AG10803 (cell line): ENCODE measurements around the gene VWA8.

ENCODE experiments used
- DNase-seq: peaks from one replicate; pipeline ENCODE4 v3.0.0; 2010; ENCODE audit warnings: low read depth
- H3K4me3 ChIP-seq: 2 replicates; pipeline ENCODE4 v1.5.1; 2011; ENCODE audit warnings: mild to moderate bottlenecking, low read length, control low read depth
- TF ChIP-seq, protein P1 (sequence below): conservative IDR thresholded peaks from 2 replicates; pipeline ENCODE4 v1.5.1; 2011; ENCODE audit warnings: mild to moderate bottlenecking, low read length, control low read depth, inconsistent platforms

VWA8 gene

DNA sequence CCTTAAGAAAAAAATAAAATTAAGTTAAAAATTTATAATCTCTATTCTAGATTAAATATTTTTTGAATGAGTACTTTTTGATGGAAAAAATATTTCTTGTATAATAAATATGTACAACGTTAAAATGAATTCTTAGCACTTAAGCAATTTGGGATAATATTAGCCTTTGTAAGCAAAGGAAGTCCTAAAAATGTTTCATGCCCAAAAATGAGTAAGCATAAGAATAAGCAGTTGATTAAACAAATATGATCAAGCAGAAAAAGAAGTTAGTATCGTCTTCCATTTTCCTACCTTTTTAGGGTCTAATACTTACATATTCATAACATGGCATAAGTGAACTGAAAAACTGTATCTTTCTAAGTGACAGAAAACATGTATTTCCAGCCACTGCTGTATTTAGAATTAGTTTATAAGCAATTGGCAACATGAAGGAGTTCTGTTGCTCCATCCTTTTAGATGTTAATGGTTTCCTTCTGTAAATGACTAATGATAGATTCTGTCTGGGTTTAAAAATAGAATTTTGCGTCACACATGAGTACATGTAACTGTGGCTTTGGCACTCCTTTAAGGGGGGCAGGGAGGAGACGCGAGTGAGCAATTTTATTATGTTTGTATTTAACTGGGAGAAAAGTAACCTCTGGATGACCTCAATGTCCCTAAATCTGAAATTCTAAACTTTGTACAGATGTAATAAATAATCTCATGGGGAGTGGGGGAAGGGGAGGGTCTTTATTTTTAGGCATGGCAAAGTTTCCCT is 266.2 kb downstream of the VWA8 start:
- TF ChIP-seq, protein P1, sequence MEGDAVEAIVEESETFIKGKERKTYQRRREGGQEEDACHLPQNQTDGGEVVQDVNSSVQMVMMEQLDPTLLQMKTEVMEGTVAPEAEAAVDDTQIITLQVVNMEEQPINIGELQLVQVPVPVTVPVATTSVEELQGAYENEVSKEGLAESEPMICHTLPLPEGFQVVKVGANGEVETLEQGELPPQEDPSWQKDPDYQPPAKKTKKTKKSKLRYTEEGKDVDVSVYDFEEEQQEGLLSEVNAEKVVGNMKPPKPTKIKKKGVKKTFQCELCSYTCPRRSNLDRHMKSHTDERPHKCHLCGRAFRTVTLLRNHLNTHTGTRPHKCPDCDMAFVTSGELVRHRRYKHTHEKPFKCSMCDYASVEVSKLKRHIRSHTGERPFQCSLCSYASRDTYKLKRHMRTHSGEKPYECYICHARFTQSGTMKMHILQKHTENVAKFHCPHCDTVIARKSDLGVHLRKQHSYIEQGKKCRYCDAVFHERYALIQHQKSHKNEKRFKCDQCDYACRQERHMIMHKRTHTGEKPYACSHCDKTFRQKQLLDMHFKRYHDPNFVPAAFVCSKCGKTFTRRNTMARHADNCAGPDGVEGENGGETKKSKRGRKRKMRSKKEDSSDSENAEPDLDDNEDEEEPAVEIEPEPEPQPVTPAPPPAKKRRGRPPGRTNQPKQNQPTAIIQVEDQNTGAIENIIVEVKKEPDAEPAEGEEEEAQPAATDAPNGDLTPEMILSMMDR, result no peak
- H3K4me3 ChIP-seq, result no peak overlapping the region
- peak; percentile 95 for DNase-seq

DNA sequence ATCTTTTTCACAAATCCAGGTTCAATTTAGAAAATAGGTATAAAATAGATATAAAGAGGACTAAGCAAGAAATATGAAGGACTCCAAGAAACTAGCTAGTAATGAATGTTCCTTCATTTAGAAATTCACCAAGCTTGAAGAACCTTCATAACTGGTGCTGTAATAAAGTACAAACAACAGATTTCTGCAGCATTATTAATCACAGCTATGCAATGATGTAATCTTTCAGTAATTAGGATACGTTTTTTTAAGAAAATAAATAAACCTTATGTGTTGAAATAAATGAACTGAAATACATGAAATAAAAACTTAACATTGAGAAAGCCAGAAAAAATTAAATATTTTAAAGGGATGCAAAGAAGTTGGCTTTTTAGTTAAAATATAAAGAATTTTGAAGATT is 267.5 kb downstream of the VWA8 start:
- peak; percentile 37 for DNase-seq
- TF ChIP-seq, protein P1, result no peak
- H3K4me3 ChIP-seq, result no peak overlapping the region

DNA sequence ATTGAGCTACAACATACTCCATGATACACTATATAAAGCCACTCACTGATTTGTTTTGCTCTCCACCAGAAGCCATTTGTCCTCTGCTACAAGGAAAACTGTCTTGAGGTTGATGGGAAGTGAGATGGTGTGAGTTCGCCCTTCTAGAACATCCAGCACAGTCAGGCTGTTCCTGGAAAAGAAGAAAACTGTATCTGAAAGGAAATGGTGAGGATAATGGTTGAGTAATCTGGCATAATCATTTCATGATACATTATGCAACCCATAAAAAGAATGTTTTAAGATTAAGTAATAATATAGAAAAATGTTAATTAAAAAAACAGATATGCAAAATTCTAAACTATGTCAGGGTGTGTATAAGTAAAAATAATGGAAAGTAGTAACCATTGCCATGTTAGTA is 269.6 kb downstream of the VWA8 start:
- H3K4me3 ChIP-seq, result peak overlapping the region; percentile 4
- peak; percentile 64 for DNase-seq
- TF ChIP-seq, protein P1, result no peak

DNA sequence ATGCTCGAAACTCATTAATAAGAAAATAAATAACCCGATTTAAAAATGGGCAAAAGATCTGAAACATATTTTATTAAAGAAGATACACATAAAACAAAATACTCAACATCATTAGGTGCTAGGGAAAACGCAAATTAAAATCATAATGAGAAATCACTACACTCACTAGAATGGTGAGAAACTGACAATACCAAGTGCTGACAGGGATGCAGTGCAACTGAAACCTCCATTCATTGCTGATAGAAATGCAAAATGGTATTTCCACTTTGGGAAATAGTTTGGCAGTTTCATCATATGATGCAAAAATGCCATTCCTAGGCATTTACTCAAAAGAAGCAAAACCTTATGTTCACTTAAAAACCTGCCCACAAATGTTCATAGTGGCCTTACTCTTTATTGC is 278.1 kb downstream of the VWA8 start:
- H3K4me3 ChIP-seq, result no peak overlapping the region
- TF ChIP-seq, protein P1, result no peak
- DNase-seq, result peak; percentile 28

DNA sequence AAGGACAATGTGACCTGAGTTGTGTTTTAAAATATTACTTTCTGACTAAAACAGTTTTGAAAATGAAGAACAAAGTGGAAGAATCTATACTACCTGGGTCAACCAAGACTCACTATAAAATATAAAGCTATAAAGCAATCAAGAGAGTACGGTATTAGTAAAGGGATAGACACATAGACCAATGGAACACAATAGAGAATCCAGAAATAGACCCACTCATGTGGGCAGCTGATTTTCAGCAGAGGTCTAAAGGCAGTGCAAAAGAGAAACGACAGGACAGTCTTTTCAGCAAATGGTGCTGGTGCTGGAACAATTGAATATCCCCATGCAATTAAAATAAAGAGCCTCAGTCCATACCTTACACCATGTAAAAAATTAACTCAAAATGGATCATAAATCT is 278.9 kb downstream of the VWA8 start:
- TF ChIP-seq, protein P1, result no peak
- no peak overlapping the region for H3K4me3 ChIP-seq

DNA sequence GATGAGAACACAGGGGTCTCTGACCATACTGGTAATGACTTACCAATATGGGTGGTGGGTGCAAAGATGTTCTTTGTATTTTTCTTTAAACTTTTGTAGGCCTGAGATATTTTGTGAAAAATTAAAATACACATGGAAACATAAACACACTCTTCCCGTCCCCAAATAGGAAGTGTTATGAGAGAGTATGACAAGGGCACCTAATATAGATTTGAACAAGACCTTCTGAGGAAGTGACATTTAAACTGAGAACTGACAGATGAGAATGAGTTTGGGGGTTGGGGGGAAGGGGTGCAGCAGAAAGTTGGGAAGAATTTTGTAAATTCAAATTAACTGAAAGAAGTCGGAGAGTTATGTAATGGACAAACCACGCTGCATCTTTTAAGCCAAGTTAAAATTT is 279.3 kb downstream of the VWA8 start:
- TF ChIP-seq, protein P1, result no peak
- DNase-seq, result no peak
- no peak overlapping the region for H3K4me3 ChIP-seq

More for the DNA sequence above, 278.9 kb downstream of the VWA8 start:
- no peak for DNase-seq

DNA sequence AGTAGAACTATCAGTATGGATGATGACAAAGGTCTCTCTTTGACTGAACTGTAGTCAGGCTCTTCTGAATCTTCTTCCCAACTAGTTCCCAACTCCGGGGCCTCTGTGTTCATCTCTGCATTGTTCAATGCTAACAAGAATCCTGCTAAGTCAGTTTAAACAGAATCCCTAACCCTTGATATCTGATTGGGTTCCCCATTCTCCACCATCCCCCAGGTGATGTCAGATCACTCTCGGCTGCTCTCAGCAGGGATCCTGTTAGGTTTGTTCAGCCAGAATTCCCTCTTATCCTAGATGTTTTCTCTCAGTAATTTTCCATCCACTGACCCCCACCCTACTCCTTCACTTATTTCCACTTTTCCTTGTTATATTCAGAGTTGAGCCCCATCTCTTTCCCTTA is 280.0 kb downstream of the VWA8 start:
- H3K4me3 ChIP-seq, result no peak overlapping the region
- no peak for DNase-seq
- TF ChIP-seq, protein P1, result no peak
